ENCODE results near the gene RAD23B.

The RAD23B gene

DNA sequence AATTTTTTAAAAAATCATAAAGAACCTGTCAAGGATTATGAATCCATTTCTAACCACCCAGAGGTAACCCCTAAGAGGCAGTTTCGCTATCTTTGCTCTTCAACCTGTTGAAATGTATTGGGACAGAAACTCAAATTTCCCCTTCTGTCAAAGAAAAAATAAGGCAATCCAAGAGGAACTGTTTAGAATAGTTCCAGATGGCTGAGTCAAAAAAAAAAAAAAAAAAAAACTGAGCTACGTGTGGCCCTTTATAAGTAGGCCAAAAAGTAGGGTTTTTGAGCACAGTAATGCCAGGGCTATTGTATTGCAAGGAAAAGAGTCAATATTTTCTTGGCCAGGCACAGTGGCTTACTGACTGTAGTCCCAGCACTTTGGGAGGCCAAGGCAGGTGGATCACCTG is 94.9 kb downstream of the RAD23B start:
- no peak overlapping the region for H3K4me3 ChIP-seq (replicated peaks; ENCODE audit: low read depth, low read length)
- DNase-seq (ENCODE audit: extremely low read depth, low read depth), result no peak
- TF ChIP-seq, protein P1, sequence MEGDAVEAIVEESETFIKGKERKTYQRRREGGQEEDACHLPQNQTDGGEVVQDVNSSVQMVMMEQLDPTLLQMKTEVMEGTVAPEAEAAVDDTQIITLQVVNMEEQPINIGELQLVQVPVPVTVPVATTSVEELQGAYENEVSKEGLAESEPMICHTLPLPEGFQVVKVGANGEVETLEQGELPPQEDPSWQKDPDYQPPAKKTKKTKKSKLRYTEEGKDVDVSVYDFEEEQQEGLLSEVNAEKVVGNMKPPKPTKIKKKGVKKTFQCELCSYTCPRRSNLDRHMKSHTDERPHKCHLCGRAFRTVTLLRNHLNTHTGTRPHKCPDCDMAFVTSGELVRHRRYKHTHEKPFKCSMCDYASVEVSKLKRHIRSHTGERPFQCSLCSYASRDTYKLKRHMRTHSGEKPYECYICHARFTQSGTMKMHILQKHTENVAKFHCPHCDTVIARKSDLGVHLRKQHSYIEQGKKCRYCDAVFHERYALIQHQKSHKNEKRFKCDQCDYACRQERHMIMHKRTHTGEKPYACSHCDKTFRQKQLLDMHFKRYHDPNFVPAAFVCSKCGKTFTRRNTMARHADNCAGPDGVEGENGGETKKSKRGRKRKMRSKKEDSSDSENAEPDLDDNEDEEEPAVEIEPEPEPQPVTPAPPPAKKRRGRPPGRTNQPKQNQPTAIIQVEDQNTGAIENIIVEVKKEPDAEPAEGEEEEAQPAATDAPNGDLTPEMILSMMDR (IDR thresholded peaks at IDR 0.05; ENCODE audit: low read depth, low read length, missing control alignments), result no peak
